ENCODE results near the gene VCX3B.
"Not testable (repeated sequence)": the region's sequence is repeated elsewhere in the genome, so short reads cannot be mapped to it uniquely, and the experiment has no call there.

VCX3B gene

DNA sequence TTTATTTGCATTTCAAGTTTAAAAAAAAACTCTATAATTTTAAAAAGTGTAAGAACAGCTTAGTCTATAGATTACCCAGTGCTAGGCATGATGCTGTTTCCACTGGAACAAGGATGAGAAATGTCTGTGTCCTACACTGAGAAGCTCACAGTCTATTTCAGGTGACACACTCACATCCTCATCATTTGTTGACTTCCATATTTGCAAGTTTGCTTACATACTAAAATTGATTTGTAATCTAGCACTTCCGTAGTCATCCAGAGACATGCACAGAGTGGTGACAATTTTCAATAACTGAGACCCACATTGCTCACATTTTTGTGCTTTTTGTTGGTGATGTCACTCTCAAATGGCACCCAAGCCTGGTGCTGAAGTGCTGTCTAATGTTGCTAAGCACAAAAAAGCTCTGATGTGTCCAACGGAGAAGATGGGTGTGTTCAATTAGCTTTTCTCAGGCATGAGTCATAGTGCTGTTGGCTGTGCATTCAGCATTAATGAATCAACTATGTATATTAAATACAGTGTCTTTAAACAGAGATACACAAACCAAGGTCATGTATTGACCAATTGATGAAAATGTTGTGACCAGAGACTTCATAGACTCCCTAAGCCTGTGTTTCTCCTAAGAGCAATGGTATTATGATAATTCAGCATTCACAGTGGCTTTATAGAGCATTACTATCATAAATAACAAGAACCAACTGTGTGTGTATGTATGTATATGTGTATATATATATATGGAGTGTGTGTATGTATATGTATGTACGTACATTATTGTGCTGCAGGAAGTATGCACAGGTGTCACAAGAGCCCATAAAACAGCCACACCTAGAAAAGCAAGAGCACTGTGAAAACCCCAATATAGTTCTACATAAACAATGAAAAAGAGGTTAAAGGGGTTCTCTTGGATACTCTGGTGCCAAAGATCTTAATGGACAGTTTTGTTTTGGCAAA, 31.2 kb upstream of the VCX3B start:
- DNase-seq (ENCODE audit: extremely low read depth, insufficient read length) = no peak
- no peak for TF ChIP-seq CTCF (IDR thresholded peaks at IDR 0.05; ENCODE audit: insufficient read depth, low read length, poor library complexity, severe bottlenecking)
- H3K36me3 ChIP-seq (ENCODE audit: control insufficient read depth, insufficient read depth, low read length) = no peaks in the 10 kb centered on the region
- H3K4me3 ChIP-seq (replicated peaks; ENCODE audit: low read depth, low read length) = no peak overlapping the region
- H3K27me3 ChIP-seq (replicated peaks; ENCODE audit: control insufficient read depth, insufficient read depth, low read length) = no peaks in the 10 kb centered on the region

DNA sequence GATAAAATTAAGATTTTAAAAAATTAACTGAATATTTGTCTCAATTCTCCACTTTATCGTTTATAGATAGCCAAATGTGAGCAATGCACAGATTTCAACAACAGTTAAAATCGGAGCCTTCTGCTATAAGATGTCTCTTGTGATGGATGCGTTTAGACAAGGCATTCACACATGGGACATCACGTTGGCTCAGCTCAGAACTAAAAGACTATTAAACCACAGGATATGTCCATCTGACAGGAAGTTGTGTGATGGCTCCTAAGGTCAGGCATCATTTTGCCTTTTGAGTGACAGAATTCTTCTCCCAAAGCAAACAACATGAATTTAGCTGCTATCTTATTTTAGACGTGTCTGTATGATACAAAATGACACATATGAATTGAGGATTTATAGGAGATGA, 17.3 kb upstream of the VCX3B start:
- Histone ChIP-seq H3K4me3 (replicated peaks; ENCODE audit: low read depth, low read length) (no peak overlapping the region), H3K27me3 (replicated peaks; ENCODE audit: control insufficient read depth, insufficient read depth, low read length) (no peaks in the 10 kb centered on the region), H3K36me3 (ENCODE audit: control insufficient read depth, insufficient read depth, low read length) (no peaks in the 10 kb centered on the region)
- no peak for TF ChIP-seq CTCF (IDR thresholded peaks at IDR 0.05; ENCODE audit: insufficient read depth, low read length, poor library complexity, severe bottlenecking)
- no peak for DNase-seq (ENCODE audit: extremely low read depth, insufficient read length)

- H3K36me3 ChIP-seq (ENCODE audit: control insufficient read depth, insufficient read depth, low read length); H3K27me3 ChIP-seq (replicated peaks; ENCODE audit: control insufficient read depth, insufficient read depth, low read length); DNase-seq (ENCODE audit: extremely low read depth, insufficient read length); H3K4me3 ChIP-seq (replicated peaks; ENCODE audit: low read depth, low read length): not testable (repeated sequence)
Observed at GRCh38 chrX:8452343-8452742, 12.3 kb upstream of the VCX3B start.

DNA sequence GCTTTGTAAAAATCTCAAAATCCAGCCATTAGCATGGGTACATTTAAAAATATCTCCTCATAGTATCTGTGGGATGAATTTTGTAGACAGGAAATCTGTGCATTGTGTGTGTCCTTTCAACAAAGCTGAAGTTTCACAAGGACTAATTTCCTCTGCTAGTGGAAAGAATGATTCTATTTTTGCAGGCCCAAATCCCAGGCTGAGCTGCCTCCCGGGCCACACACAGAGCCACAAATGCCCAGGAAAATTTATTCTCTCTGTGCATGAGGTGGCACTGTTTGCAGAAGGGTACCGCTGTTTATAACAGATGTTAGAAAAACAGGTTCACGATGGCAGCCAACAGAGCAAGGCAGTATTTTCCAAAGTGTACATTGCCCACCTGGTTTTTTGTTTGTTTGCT, 11.0 kb upstream of the VCX3B start:
- Histone ChIP-seq H3K36me3 (ENCODE audit: control insufficient read depth, insufficient read depth, low read length) (no peaks in the 10 kb centered on the region), H3K4me3 (replicated peaks; ENCODE audit: low read depth, low read length) (no peak overlapping the region), H3K27me3 (replicated peaks; ENCODE audit: control insufficient read depth, insufficient read depth, low read length) (no peaks in the 10 kb centered on the region)
- no peak for TF ChIP-seq CTCF (IDR thresholded peaks at IDR 0.05; ENCODE audit: insufficient read depth, low read length, poor library complexity, severe bottlenecking)
- DNase-seq (ENCODE audit: extremely low read depth, insufficient read length) = no peak

DNA sequence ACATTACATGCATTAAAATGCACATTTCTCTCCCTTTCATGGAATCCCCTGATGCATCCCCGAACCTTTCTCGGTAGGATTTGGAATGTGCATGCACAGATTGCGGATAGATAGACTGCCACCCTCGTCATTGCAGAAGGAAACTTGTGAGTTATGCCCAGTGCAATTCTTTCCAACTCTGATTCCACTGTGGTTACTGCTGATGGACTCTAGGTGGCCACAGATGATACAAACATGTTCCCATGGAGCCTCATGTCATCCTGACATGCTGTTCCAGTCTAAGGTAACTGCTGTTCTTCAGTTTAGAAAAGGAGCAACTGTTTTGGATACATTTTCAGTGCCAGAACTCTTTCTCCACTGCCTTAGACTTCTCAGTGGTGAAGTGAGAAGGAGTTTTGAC, 9.1 kb upstream of the VCX3B start:
- no peak for TF ChIP-seq CTCF (IDR thresholded peaks at IDR 0.05; ENCODE audit: insufficient read depth, low read length, poor library complexity, severe bottlenecking)
- H3K4me3 ChIP-seq (replicated peaks; ENCODE audit: low read depth, low read length) = no peak overlapping the region
- H3K27me3 ChIP-seq (replicated peaks; ENCODE audit: control insufficient read depth, insufficient read depth, low read length) = no peaks in the 10 kb centered on the region
- no peak for DNase-seq (ENCODE audit: extremely low read depth, insufficient read length)
- H3K36me3 ChIP-seq (ENCODE audit: control insufficient read depth, insufficient read depth, low read length) = no peaks in the 10 kb centered on the region

DNA sequence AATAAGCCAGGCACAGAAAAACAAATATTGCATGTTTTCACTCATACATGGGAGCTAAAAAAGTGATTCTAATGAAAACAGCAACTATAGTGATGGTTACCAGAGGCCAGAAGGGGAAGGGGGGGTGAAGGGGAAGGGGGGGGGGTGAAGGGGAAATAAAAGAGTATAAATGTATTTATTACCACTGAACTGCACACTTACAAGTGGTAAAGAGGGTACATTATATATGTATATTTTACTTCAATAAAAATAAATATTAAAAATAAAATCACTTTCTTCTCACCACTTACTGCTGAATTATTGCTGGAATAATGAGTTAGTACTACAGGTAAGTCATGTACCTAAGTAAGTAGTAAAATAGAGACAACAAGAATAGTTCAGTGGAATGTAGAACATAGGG, 2.1 kb upstream of the VCX3B start:
- TF ChIP-seq CTCF (IDR thresholded peaks at IDR 0.05; ENCODE audit: insufficient read depth, low read length, poor library complexity, severe bottlenecking) = no peak
- no peaks in the 10 kb centered on the region for H3K36me3 ChIP-seq (ENCODE audit: control insufficient read depth, insufficient read depth, low read length)
- H3K4me3 ChIP-seq (replicated peaks; ENCODE audit: low read depth, low read length) = no peak overlapping the region
- no peaks in the 10 kb centered on the region for H3K27me3 ChIP-seq (replicated peaks; ENCODE audit: control insufficient read depth, insufficient read depth, low read length)
- DNase-seq (ENCODE audit: extremely low read depth, insufficient read length) = no peak

Data from GM06990 (cell line).